ENCODE measurements around the gene TEX19. TPM values are rescaled to one million over a fixed set of nuclear protein-coding genes. Genes with fewer than 3 reads are reported as not detected.

TEX19 gene
- total RNA-seq, 2 donors from 2014 or later: not detected

DNA sequence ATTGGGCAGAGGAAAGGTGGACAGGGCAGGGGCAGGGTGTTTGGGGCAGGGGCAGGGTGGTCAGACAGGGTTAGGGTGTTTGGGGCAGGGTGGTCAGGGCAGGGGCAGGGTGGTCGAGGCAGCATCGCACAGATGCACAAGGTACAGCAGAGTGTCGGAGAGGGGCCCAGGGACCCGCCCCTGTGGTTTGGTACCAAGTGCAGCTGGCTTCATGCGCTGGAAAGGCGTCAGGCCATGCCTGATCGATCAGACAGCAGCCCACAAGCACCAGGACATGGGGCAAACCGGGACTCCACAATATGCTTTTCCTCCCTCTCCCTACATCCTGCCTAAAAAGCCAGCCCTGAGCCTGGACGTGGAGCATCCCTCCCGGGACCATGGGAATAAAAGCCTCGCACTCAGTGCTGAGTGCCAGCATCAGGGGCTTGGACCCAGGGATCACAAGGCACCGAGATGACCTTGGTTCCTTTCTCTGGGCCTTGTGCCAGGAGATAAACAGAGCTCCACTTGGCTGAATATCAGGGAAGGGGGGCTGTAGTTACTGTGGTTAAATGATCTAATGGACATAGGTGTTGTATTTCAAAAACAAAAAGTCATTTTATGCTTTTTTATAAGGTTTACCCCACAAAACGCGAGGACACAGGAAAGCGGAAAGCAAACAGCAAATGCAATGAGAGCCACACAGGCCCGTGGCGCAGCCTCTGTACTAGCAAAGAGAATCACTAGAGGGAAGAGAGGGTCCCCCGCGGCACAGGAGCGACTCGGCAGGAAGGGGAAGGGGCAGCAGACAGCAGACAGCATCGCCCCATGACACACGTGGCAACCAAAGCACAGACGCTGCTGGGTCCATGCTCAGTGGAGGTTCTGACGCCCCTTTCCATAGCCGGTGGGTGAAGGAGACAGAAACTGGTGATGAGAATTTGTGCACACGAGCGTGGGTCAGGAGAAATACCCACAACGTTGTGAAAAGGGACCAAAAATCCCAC is 53.8 kb downstream of the TEX19 start:
- no peaks in the 10 kb centered on the region for H3K9me3 ChIP-seq
- peak; percentile 43 for ATAC-seq
- intact Hi-C loops (cut with DNase I): loop anchor here (5.0 kb wide), 1 partner anchor 66 kb away; no protein-coding TSS in a partner anchor
- no peaks in the 10 kb centered on the region for H3K36me3 ChIP-seq (replicated peaks in 1 of 2; ENCODE audit: insufficient read depth in 1 of 2, low read depth in 2 of 2)
- 65 to 67% methylated on average over 21 to 29 of the region's 29 CpGs for WGBS, 2 donors
- peaks cover 24% of the 10 kb centered on the region for H3K4me1 ChIP-seq
- DNase-seq: peak; percentile 37 to 68 (median 56)
- TF ChIP-seq POLR2A (IDR thresholded peaks at IDR 0.05): no peak
- TF ChIP-seq, protein P1, sequence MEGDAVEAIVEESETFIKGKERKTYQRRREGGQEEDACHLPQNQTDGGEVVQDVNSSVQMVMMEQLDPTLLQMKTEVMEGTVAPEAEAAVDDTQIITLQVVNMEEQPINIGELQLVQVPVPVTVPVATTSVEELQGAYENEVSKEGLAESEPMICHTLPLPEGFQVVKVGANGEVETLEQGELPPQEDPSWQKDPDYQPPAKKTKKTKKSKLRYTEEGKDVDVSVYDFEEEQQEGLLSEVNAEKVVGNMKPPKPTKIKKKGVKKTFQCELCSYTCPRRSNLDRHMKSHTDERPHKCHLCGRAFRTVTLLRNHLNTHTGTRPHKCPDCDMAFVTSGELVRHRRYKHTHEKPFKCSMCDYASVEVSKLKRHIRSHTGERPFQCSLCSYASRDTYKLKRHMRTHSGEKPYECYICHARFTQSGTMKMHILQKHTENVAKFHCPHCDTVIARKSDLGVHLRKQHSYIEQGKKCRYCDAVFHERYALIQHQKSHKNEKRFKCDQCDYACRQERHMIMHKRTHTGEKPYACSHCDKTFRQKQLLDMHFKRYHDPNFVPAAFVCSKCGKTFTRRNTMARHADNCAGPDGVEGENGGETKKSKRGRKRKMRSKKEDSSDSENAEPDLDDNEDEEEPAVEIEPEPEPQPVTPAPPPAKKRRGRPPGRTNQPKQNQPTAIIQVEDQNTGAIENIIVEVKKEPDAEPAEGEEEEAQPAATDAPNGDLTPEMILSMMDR (IDR thresholded peaks at IDR 0.05): no peak
- H3K4me3 ChIP-seq: no peak overlapping the region
- H3K27me3 ChIP-seq: no peaks in the 10 kb centered on the region
- peak overlapping the region in 1 of 4 donors; percentile 6 for H3K27ac ChIP-seq

Other genes starting within 250 kb of the TEX19 start
- gene CCDC57, start 146.4 kb upstream of the TEX19 start, total RNA-seq: 10 to 100 TPM; 24.1 to 60.3 TPM
- 1 to 10 TPM; 2.0 to 5.4 TPM for gene SLC16A3, start 130.2 kb upstream of the TEX19 start, total RNA-seq
- gene CSNK1D, start 85.5 kb upstream of the TEX19 start, total RNA-seq: 100 to 1,000 TPM in 1 of 2 donors, 10 to 100 TPM in 1; 37.6 to 116 TPM
- gene CD7, start 41.6 kb upstream of the TEX19 start, total RNA-seq: not detected
- 1 to 10 TPM; 5.4 to 6.3 TPM for gene SECTM1, start 25.5 kb upstream of the TEX19 start, total RNA-seq
- not detected for gene UTS2R, start 12.5 kb downstream of the TEX19 start, total RNA-seq
- gene HEXD, start 59.1 kb downstream of the TEX19 start, total RNA-seq: 100 to 1,000 TPM in 1 of 2 donors, 10 to 100 TPM in 1; 54.7 to 188 TPM
- gene OGFOD3, start 59.3 kb downstream of the TEX19 start, total RNA-seq: 10 to 100 TPM; 16.8 to 40.0 TPM
- gene CYBC1, start 91.5 kb downstream of the TEX19 start, total RNA-seq: 10 to 100 TPM; 53.1 to 68.2 TPM
- 10 to 100 TPM; 14.5 to 85.4 TPM for gene NARF, start 99.5 kb downstream of the TEX19 start, total RNA-seq
- gene FOXK2, start 160.5 kb downstream of the TEX19 start, total RNA-seq: 10 to 100 TPM; 10.6 to 25.1 TPM